ENCODE measurements around the gene CINP. TPM values are rescaled to one million over a fixed set of nuclear protein-coding genes. Genes with fewer than 3 reads are reported as not detected.

The CINP gene
- polyA plus RNA-seq, 1 experiment = 58.5 TPM

DNA sequence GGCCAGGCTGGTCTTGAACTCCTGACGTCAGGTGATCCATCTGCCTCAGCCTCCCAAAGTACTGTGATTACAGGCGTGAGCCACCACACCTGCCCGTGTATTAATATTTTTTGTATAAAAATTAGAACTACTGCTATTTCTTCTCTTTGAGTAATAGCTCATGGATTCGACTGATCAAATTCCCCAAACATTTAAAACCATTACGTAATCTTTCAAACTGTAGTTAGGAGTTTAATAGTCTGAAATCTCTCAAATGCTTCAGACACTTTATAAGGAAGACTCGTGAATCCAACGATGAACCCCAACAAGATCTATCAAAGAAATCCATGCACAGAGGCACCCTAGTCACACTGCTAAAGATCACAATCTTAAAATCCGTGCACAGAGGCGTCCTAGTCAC is 16.1 kb upstream of the CINP start:
- Histone ChIP-seq H3K4me3 (ENCODE audit: low read depth, low read length) (no peak overlapping the region), H3K27me3 (ENCODE audit: control insufficient read depth, insufficient read depth, low read length) (no peaks in the 10 kb centered on the region), H3K9me3 (ENCODE audit: control insufficient read depth, insufficient read depth, low read length) (no peaks in the 10 kb centered on the region), H3K27ac (ENCODE audit: low read depth, low read length) (no peak overlapping the region)
- DNase-seq (ENCODE audit: low read depth, low spot score) = no peak
- ChIA-PET POLR2A (no interaction called here), CTCF (no interaction called here)
- no peak for TF ChIP-seq CTCF (IDR thresholded peaks at IDR 0.05; ENCODE audit: low read depth, low read length)

DNA sequence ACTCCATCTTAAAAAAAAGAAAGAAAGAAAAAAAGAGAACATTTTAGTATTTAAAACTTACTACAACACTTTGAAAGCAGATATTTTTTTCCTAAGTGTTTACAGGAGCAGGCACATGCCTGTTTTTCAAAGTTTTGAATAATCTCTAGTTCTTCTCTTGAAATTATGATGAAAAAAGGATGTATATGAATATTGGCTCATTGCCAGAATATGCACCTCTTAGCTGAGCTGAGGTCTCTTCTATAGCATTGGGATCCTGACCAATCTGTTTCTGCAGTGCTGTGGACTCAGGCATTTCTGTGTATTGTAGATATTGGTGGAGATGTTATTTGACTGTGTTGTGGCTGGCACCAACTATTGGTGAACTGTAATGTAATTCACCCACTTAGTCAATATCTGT is 15.0 kb upstream of the CINP start:
- Histone ChIP-seq H3K27me3 (ENCODE audit: control insufficient read depth, insufficient read depth, low read length) (no peaks in the 10 kb centered on the region), H3K9me3 (ENCODE audit: control insufficient read depth, insufficient read depth, low read length) (no peaks in the 10 kb centered on the region), H3K4me3 (ENCODE audit: low read depth, low read length) (no peak overlapping the region), H3K27ac (ENCODE audit: low read depth, low read length) (no peak overlapping the region)
- no peak for DNase-seq (ENCODE audit: low read depth, low spot score)
- ChIA-PET CTCF (interaction anchor here (1.3 to 1.6 kb wide), 2 partner anchors 61 to 147 kb away, joined by 3 to 7 read pairs; no protein-coding TSS in a partner anchor), POLR2A (no interaction called here)
- TF ChIP-seq CTCF (IDR thresholded peaks at IDR 0.05; ENCODE audit: low read depth, low read length) = no peak

GRCh38 chr14:102375119-102375518 is 12.4 kb upstream of the CINP start:
- TF ChIP-seq CTCF (IDR thresholded peaks at IDR 0.05; ENCODE audit: low read depth, low read length) = no peak
- ChIA-PET CTCF (no interaction called here), POLR2A (interaction anchor here (0.9 kb wide), 1 partner anchor 12 kb away, joined by 4 read pairs; the partner anchor contains the start of genes CINP and TECPR2)
- Histone ChIP-seq H3K27me3 (ENCODE audit: control insufficient read depth, insufficient read depth, low read length) (no peaks in the 10 kb centered on the region), H3K27ac (ENCODE audit: low read depth, low read length) (no peak overlapping the region), H3K4me3 (ENCODE audit: low read depth, low read length) (no peak overlapping the region), H3K9me3 (ENCODE audit: control insufficient read depth, insufficient read depth, low read length) (no peaks in the 10 kb centered on the region)
- DNase-seq (ENCODE audit: low read depth, low spot score) = no peak

GRCh38 chr14:102374264-102374663 is 11.6 kb upstream of the CINP start:
- no peak overlapping the region for H3K27ac ChIP-seq (ENCODE audit: low read depth, low read length)
- no peak for TF ChIP-seq CTCF (IDR thresholded peaks at IDR 0.05; ENCODE audit: low read depth, low read length)
- ChIA-PET CTCF (interaction anchor here (0.9 kb wide), 1 partner anchor 64 kb away, joined by 3 read pairs; no protein-coding TSS in a partner anchor), POLR2A (no interaction called here)
- no peaks in the 10 kb centered on the region for H3K9me3 ChIP-seq (ENCODE audit: control insufficient read depth, insufficient read depth, low read length)
- H3K4me3 ChIP-seq (ENCODE audit: low read depth, low read length) = no peak overlapping the region
- DNase-seq (ENCODE audit: low read depth, low spot score) = no peak
- no peaks in the 10 kb centered on the region for H3K27me3 ChIP-seq (ENCODE audit: control insufficient read depth, insufficient read depth, low read length)

DNA sequence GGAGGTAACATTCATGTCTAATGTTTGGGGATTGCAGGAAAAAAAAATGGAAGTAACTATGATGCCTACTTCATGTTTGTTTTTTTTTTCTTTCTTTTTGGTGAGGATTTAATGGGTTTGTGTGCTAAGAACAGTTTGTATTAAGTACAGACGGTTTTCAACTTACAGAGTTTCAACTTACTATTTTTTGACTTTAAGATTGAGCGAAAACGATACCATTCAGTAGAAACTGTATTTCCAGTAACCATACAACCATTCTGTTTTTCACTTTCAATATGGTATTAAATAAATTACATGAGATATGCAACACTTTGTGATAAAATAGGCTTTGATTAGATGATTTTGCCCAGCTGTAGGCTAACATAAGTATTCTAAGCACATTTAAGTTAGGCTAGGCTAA is 10.4 kb upstream of the CINP start:
- DNase-seq (ENCODE audit: low read depth, low spot score) = no peak
- Histone ChIP-seq H3K9me3 (ENCODE audit: control insufficient read depth, insufficient read depth, low read length) (no peaks in the 10 kb centered on the region), H3K4me3 (ENCODE audit: low read depth, low read length) (no peak overlapping the region), H3K27me3 (ENCODE audit: control insufficient read depth, insufficient read depth, low read length) (no peaks in the 10 kb centered on the region), H3K27ac (ENCODE audit: low read depth, low read length) (no peak overlapping the region)
- CTCF ChIA-PET = no interaction called here
- POLR2A ChIA-PET = no interaction called here
- TF ChIP-seq CTCF (IDR thresholded peaks at IDR 0.05; ENCODE audit: low read depth, low read length) = no peak

Data from AG04450 (cell line).